ENCODE results near the gene POLR1A.

Gene POLR1A

GRCh38 chr2:85978883-85979780, 126.6 kb downstream of the POLR1A start:
- no peak overlapping the region for H3K4me3 ChIP-seq (ENCODE audit: control insufficient read depth, low read depth, low read length)
- no peak for TF ChIP-seq CTCF (IDR thresholded peaks at IDR 0.05; ENCODE audit: control insufficient read depth, insufficient read depth, low read depth, low read length, missing control alignments)
- no peak for DNase-seq (ENCODE audit: low read depth)

GRCh38 chr2:85976106-85976920, 129.4 kb downstream of the POLR1A start:
- no peak overlapping the region for H3K4me3 ChIP-seq (ENCODE audit: control insufficient read depth, low read depth, low read length)
- no peak for TF ChIP-seq CTCF (IDR thresholded peaks at IDR 0.05; ENCODE audit: control insufficient read depth, insufficient read depth, low read depth, low read length, missing control alignments)
- DNase-seq (ENCODE audit: low read depth): no peak

GRCh38 chr2:85975581-85975980, 130.1 kb downstream of the POLR1A start:
- no peak for TF ChIP-seq CTCF (IDR thresholded peaks at IDR 0.05; ENCODE audit: control insufficient read depth, insufficient read depth, low read depth, low read length, missing control alignments)
- no peak overlapping the region for H3K4me3 ChIP-seq (ENCODE audit: control insufficient read depth, low read depth, low read length)
- no peak for DNase-seq (ENCODE audit: low read depth)

- no peak for TF ChIP-seq CTCF (IDR thresholded peaks at IDR 0.05; ENCODE audit: control insufficient read depth, insufficient read depth, low read depth, low read length, missing control alignments)
- no peak overlapping the region for H3K4me3 ChIP-seq (ENCODE audit: control insufficient read depth, low read depth, low read length)
- no peak for DNase-seq (ENCODE audit: low read depth)
These were observed 131.3 kb downstream of the POLR1A start for GRCh38 chr2:85974390-85974789.

GRCh38 chr2:85972355-85972754, 133.3 kb downstream of the POLR1A start:
- no peak for DNase-seq (ENCODE audit: low read depth)
- TF ChIP-seq CTCF (IDR thresholded peaks at IDR 0.05; ENCODE audit: control insufficient read depth, insufficient read depth, low read depth, low read length, missing control alignments): no peak
- no peak overlapping the region for H3K4me3 ChIP-seq (ENCODE audit: control insufficient read depth, low read depth, low read length)

- no peak for TF ChIP-seq CTCF (IDR thresholded peaks at IDR 0.05; ENCODE audit: control insufficient read depth, insufficient read depth, low read depth, low read length, missing control alignments)
- H3K4me3 ChIP-seq (ENCODE audit: control insufficient read depth, low read depth, low read length): no peak overlapping the region
- peak; percentile 21 for DNase-seq (ENCODE audit: low read depth)
These were observed 134.3 kb downstream of the POLR1A start for GRCh38 chr2:85971366-85971765.

All from AG09309 (cell line).